ENCODE measurements around the gene DLGAP1.

- TF ChIP-seq, protein P1, sequence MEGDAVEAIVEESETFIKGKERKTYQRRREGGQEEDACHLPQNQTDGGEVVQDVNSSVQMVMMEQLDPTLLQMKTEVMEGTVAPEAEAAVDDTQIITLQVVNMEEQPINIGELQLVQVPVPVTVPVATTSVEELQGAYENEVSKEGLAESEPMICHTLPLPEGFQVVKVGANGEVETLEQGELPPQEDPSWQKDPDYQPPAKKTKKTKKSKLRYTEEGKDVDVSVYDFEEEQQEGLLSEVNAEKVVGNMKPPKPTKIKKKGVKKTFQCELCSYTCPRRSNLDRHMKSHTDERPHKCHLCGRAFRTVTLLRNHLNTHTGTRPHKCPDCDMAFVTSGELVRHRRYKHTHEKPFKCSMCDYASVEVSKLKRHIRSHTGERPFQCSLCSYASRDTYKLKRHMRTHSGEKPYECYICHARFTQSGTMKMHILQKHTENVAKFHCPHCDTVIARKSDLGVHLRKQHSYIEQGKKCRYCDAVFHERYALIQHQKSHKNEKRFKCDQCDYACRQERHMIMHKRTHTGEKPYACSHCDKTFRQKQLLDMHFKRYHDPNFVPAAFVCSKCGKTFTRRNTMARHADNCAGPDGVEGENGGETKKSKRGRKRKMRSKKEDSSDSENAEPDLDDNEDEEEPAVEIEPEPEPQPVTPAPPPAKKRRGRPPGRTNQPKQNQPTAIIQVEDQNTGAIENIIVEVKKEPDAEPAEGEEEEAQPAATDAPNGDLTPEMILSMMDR (IDR thresholded peaks at IDR 0.05): no peak
- no peak for TF ChIP-seq POLR2A (IDR thresholded peaks at IDR 0.05)
Measured at GRCh38 chr18:3449512-3450011, 1005.5 kb downstream of the DLGAP1 start.

Data from right lobe of liver (tissue), 4 donors.